ENCODE results near the gene ACAD9.
"Not testable (repeated sequence)": the region's sequence is repeated elsewhere in the genome, so short reads cannot be mapped to it uniquely, and the experiment has no call there.

Gene ACAD9

GRCh38 chr3:128861491-128861890 lies 17.9 kb upstream of the ACAD9 start:
- no peak for DNase-seq (ENCODE audit: low spot score)

- DNase-seq (ENCODE audit: low spot score) = no peak
Measured at GRCh38 chr3:128863560-128863959, 15.9 kb upstream of the ACAD9 start.

GRCh38 chr3:128864351-128864811 lies 15.0 kb upstream of the ACAD9 start:
- no peak for DNase-seq (ENCODE audit: low spot score)

GRCh38 chr3:128864849-128865804 lies 14.3 kb upstream of the ACAD9 start:
- not testable (repeated sequence) for DNase-seq (ENCODE audit: low spot score)

GRCh38 chr3:128867200-128868125 lies 12.0 kb upstream of the ACAD9 start:
- no peak for DNase-seq (ENCODE audit: low spot score)

- DNase-seq (ENCODE audit: low spot score) = no peak
Measured at GRCh38 chr3:128870347-128870746, 9.1 kb upstream of the ACAD9 start.

GRCh38 chr3:128872282-128872681 lies 7.1 kb upstream of the ACAD9 start:
- no peak for DNase-seq (ENCODE audit: low spot score)

GRCh38 chr3:128872744-128873143 lies 6.7 kb upstream of the ACAD9 start:
- no peak for DNase-seq (ENCODE audit: low spot score)

GRCh38 chr3:128873244-128874022 lies 6.0 kb upstream of the ACAD9 start:
- DNase-seq (ENCODE audit: low spot score) = no peak

- no peak for DNase-seq (ENCODE audit: low spot score)
Measured at GRCh38 chr3:128874481-128875180, 4.8 kb upstream of the ACAD9 start.

GRCh38 chr3:128875556-128876120 lies 3.8 kb upstream of the ACAD9 start:
- peak; percentile 28 for DNase-seq (ENCODE audit: low spot score)

GRCh38 chr3:128878011-128878457 lies 1.4 kb upstream of the ACAD9 start:
- DNase-seq (ENCODE audit: low spot score) = no peak

GRCh38 chr3:128878556-128879124 lies 780 bp upstream of the ACAD9 start:
- DNase-seq (ENCODE audit: low spot score) = peak; percentile 79

GRCh38 chr3:128879991-128880390 lies 571 bp downstream of the ACAD9 start:
- DNase-seq (ENCODE audit: low spot score) = peak; percentile 25

- not testable (repeated sequence) for DNase-seq (ENCODE audit: low spot score)
Measured at GRCh38 chr3:128880455-128880854, 1.0 kb downstream of the ACAD9 start.

GRCh38 chr3:128881576-128881975 lies 2.2 kb downstream of the ACAD9 start:
- DNase-seq (ENCODE audit: low spot score) = no peak

- DNase-seq (ENCODE audit: low spot score) = no peak
Measured at GRCh38 chr3:128882719-128883118, 3.3 kb downstream of the ACAD9 start.

GRCh38 chr3:128884992-128885391 lies 5.6 kb downstream of the ACAD9 start:
- DNase-seq (ENCODE audit: low spot score) = no peak

- no peak for DNase-seq (ENCODE audit: low spot score)
Measured at GRCh38 chr3:128889139-128889894, 9.9 kb downstream of the ACAD9 start.
